ENCODE results near the gene LHX2. TPM values are rescaled to one million over a fixed set of nuclear protein-coding genes. Genes with fewer than 3 reads are reported as not detected.
"Not testable (repeated sequence)": the region's sequence is repeated elsewhere in the genome, so short reads cannot be mapped to it uniquely, and the experiment has no call there.

LHX2 gene
- total and polyA plus RNA-seq, 2 experiments from 2014 or later: not detected

DNA sequence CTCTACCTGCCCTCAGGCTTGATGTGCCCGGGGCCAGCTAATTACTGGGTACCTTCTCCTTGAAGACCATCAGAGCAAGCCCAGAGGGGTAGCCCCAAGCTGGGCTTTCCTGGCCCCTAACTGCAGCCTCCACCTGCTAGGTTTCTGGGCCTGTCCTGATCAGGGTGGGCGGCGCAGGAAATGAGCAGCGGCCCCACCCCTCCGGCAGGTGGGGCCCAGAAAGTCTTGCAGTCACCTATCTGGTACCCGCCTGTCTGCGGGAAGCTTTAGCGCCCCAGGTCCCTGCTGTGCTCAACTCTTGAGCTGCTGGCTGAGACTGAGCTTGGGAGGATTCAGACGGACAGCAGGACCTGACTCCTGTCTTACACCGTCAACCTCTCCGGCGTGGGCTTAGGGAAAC, 37.1 kb upstream of the LHX2 start:
- Histone ChIP-seq H3K36me3 (replicated peaks; ENCODE audit: insufficient read depth, low read depth) (no peaks in the 10 kb centered on the region), H2AFZ (no peak overlapping the region), H3K4me1 (ENCODE audit: insufficient read depth) (no peaks in the 10 kb centered on the region), H3K4me3 (no peak overlapping the region), H4K20me1 (ENCODE audit: insufficient read depth, poor library complexity, severe bottlenecking) (no peaks in the 10 kb centered on the region), H3K27me3 (peaks cover 24% of the 10 kb centered on the region), H3K4me2 (no peak overlapping the region), H3K79me2 (no peaks in the 10 kb centered on the region), H3K9me2 (replicated peaks; ENCODE audit: insufficient read depth) (no peaks in the 10 kb centered on the region), H3K27ac (no peak overlapping the region), H3K9me3 (ENCODE audit: low read depth) (no peaks in the 10 kb centered on the region)
- no peak for DNase-seq (ENCODE audit: low spot score)
- WGBS (ENCODE audit: low lambda C conversion rate, missing lambda C conversion rate): 78% methylated on average over 12 of the region's 12 CpGs
- TF ChIP-seq EZH2 (IDR thresholded peaks at IDR 0.05; ENCODE audit: borderline replicate concordance): no peak

DNA sequence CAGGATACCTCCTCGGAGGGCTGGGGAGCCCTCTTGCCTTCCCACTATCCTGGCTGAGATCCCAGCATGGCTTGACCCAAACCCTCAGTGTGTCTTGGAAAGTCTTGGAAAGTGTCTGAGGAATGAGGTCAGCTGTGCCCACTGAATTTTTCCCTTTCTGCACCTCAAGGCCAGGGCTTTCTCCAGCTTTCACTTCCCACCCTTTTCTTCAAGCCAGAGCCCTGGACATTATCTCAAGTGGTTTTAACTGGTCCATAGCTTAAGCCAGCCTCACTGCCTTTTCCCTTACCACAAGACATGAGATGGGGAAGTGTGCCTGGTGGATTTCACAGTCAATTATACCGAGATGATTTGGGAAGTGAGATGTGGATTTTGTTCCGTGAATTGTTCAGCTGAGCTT, 35.7 kb upstream of the LHX2 start:
- WGBS (ENCODE audit: low lambda C conversion rate, missing lambda C conversion rate): 77% methylated on average over 3 of the region's 3 CpGs
- Histone ChIP-seq H3K27me3 (peaks cover 30% of the 10 kb centered on the region), H3K79me2 (no peaks in the 10 kb centered on the region), H3K4me3 (no peak overlapping the region), H3K4me1 (ENCODE audit: insufficient read depth) (no peaks in the 10 kb centered on the region), H3K36me3 (replicated peaks; ENCODE audit: insufficient read depth, low read depth) (no peaks in the 10 kb centered on the region), H4K20me1 (ENCODE audit: insufficient read depth, poor library complexity, severe bottlenecking) (no peaks in the 10 kb centered on the region), H3K27ac (no peak overlapping the region), H2AFZ (no peak overlapping the region), H3K9me2 (replicated peaks; ENCODE audit: insufficient read depth) (no peaks in the 10 kb centered on the region), H3K4me2 (no peak overlapping the region), H3K9me3 (ENCODE audit: low read depth) (no peaks in the 10 kb centered on the region)
- TF ChIP-seq, protein P1, sequence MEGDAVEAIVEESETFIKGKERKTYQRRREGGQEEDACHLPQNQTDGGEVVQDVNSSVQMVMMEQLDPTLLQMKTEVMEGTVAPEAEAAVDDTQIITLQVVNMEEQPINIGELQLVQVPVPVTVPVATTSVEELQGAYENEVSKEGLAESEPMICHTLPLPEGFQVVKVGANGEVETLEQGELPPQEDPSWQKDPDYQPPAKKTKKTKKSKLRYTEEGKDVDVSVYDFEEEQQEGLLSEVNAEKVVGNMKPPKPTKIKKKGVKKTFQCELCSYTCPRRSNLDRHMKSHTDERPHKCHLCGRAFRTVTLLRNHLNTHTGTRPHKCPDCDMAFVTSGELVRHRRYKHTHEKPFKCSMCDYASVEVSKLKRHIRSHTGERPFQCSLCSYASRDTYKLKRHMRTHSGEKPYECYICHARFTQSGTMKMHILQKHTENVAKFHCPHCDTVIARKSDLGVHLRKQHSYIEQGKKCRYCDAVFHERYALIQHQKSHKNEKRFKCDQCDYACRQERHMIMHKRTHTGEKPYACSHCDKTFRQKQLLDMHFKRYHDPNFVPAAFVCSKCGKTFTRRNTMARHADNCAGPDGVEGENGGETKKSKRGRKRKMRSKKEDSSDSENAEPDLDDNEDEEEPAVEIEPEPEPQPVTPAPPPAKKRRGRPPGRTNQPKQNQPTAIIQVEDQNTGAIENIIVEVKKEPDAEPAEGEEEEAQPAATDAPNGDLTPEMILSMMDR (IDR thresholded peaks at IDR 0.05; ENCODE audit: poor library complexity): no peak
- TF ChIP-seq EZH2 (IDR thresholded peaks at IDR 0.05; ENCODE audit: borderline replicate concordance) (no peak), EZH2phosphoT487 (IDR thresholded peaks at IDR 0.05; ENCODE audit: low read depth, severe bottlenecking, unreplicated experiment) (no peak)
- peak; percentile 17 for DNase-seq (ENCODE audit: low spot score)

- H3K27me3 ChIP-seq: peaks cover 30% of the 10 kb centered on the region
- not testable (repeated sequence) for H3K4me3 ChIP-seq; H4K20me1 ChIP-seq (ENCODE audit: insufficient read depth, poor library complexity, severe bottlenecking); DNase-seq (ENCODE audit: low spot score); H3K27ac ChIP-seq; H3K9me3 ChIP-seq (ENCODE audit: low read depth); H3K4me1 ChIP-seq (ENCODE audit: insufficient read depth); H3K36me3 ChIP-seq (replicated peaks; ENCODE audit: insufficient read depth, low read depth); H2AFZ ChIP-seq; H3K79me2 ChIP-seq; H3K4me2 ChIP-seq; H3K9me2 ChIP-seq (replicated peaks; ENCODE audit: insufficient read depth)
- no CpG with 5 or more reads among the region's 9 CpGs for WGBS (ENCODE audit: low lambda C conversion rate, missing lambda C conversion rate)
Measured at GRCh38 chr9:123976579-123976978, 35.0 kb upstream of the LHX2 start.

DNA sequence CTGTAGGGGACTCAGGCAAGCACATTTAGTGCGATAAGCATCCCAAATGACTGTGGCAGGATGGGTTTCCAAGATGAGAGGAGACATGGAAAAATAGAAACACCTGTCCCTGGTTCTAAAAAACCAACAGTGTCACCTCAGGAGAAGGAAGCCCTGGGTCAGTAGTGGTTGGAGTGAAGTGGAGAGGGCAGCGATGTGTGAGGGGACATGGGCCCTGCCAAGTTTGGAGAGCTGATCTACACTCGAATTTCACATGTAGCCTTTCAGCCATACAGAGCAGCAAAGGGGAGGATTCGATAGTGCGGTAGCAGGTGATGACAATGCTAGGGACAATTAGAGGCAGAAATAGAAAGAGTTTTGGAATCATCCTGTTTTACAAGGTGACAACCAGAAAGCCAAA, 32.6 kb upstream of the LHX2 start:
- Histone ChIP-seq H3K4me2 (no peak overlapping the region), H3K4me1 (ENCODE audit: insufficient read depth) (no peaks in the 10 kb centered on the region), H2AFZ (no peak overlapping the region), H3K4me3 (no peak overlapping the region), H3K9me3 (ENCODE audit: low read depth) (no peaks in the 10 kb centered on the region), H3K27me3 (peaks cover 44% of the 10 kb centered on the region), H4K20me1 (ENCODE audit: insufficient read depth, poor library complexity, severe bottlenecking) (no peaks in the 10 kb centered on the region), H3K27ac (no peak overlapping the region), H3K9me2 (replicated peaks; ENCODE audit: insufficient read depth) (no peaks in the 10 kb centered on the region), H3K79me2 (no peaks in the 10 kb centered on the region), H3K36me3 (replicated peaks; ENCODE audit: insufficient read depth, low read depth) (no peaks in the 10 kb centered on the region)
- no peak for DNase-seq (ENCODE audit: low spot score)
- 87% methylated on average over 5 of the region's 5 CpGs for WGBS (ENCODE audit: low lambda C conversion rate, missing lambda C conversion rate)
- TF ChIP-seq, protein P1 (IDR thresholded peaks at IDR 0.05; ENCODE audit: poor library complexity): no peak
- TF ChIP-seq EZH2 (IDR thresholded peaks at IDR 0.05; ENCODE audit: borderline replicate concordance): no peak
- TF ChIP-seq EZH2phosphoT487 (IDR thresholded peaks at IDR 0.05; ENCODE audit: low read depth, severe bottlenecking, unreplicated experiment): no peak
